Stimulated activated CD4-positive, alpha-beta T cell treated with anti-CD3 and anti-CD28 coated beads, Interleukin-2, amount 100 ng/mL, for 4 hours (primary cell): ENCODE measurements around the gene GRM3.

Experiments
- DNase-seq: peaks from one replicate; pipeline ENCODE4 v3.0.0-alpha.2; 2020; ENCODE audit warnings: low read depth

The GRM3 gene

DNA sequence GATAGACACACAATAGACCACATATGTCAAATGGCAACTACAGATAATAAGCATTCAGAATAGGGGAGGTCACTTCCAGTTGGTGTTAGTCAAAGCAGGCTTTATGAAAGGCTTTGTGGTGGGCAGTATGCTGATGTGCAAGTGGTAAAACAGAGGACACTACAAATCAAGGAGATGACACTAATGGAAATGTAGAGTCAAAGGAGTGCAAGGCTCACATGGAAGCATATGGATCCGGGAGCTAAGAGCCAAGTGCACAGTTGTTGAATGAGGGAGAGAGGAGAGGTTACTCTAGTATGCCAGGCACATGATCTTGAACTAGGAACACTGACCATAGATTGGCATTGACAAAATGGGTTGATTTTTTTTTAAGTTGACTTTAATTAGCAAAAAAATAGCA lies 62.7 kb downstream of the GRM3 start:
- no peak for DNase-seq

DNA sequence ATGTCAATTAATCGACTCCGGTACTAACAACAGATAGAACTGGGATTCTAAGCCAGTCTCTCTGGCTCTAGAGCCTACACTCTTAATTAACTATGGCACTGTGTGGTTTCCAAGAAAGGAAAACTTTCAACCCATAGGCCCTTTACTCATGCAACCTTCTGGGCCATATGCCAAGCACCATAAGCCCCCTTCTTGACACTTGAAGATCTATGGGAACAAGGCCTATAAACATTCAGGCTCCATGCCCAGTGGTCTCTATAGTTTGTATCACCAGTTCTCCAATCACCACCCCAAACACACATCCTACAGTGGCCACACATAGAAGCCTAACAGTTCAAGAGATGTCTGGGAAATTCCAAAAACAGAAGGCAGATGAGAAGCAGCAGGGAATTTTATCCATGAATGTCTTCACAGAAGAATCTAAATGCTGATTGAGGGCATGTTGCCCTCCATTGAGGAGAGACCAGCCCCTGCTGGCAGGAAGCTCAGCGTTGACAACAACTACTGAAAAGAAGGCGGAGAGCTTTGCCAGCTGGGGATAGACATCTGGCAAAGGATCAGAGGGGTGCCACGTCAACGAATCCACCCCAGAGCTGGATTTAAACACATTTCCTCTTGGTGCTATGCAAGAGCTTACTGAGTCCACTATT lies 64.4 kb downstream of the GRM3 start:
- DNase-seq = no peak

DNA sequence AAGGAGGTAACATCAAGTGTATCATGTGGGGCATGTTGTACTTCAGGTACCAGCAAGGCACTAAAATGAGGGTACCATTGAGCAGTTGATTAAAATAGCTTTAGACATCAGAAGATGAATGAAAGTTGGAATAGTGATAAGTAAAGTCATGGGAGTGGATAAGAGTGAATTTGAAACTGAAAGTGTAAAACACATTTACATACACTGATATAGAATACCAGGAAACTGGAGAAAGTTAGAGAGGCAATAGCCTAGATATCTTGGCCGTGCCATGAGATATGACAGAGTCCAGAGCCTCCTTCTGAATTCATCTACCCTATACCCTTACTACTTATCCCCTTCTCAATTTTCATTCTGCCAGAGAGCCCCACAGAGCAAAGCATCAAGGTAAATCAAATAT lies 76.6 kb downstream of the GRM3 start:
- no peak for DNase-seq

DNA sequence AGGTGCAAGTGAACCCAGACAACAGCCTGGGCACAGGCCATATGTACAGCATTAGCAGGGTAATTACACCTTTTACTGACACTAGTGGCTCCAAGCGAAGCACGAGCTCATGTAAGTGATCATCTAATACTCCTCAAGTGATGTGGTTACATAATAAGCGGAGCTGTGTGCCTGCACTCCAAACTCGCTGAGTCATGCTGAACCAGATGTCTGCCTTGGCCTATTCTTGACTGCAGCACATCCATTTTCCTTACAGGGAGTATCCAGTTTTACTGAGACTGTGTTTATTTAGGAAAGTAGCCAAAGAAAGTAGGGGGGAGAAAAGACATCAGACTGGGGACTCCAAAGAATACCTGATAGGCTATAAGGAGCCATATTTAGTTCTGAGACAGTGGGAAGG lies 90.1 kb downstream of the GRM3 start:
- DNase-seq = no peak

DNA sequence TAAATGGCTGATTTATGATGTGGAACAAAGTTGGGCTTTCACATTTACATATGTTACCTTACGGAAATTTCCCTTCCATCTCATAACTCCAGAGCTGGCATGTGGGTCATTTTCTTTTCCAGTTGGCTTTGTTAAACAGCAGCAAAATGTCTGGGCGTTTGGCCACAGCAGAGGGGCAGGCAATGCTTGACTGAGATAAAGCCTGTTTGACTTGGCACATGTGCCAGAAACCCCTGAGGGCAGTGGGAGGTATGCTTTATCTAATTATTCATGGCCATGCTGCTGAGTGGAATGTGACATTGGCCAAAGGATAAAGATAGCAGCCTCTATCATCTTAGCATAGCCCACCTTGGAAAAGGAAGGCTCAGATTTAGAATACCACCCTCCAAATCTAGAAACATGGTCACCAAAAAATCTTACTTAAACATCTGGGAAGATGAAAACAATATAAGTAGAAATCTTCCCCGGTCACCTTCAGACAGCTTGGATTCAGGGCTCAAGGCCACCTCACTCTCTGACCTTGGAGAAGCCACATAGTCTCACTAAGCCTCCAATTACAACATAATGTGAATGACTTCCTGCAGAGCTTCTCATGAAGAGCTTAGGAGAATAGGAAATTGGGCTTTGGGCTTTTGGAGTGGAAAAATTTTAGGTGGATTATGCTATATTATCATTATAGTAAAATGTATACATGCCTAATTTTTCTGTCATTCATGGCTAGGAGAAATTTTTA lies 101.5 kb downstream of the GRM3 start:
- DNase-seq = no peak

DNA sequence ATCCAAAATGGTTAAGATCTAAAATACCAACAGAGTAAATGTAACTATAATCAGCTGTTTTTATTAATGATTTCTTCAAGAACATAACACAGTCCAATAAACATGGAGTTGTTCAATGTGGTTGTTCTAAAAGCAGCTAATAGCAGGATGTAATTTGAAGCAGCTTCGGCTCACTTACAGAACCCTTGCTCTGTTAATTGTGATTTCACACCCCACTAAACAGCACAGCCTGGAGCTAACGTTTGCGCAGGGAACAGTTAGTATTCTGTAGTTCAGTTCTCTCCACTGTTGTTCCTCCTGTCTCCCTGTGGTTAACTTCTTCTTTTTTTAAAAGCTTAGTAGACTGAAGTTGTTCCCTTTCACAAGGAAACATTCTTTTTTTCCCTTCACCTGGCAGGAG lies 104.0 kb downstream of the GRM3 start:
- no peak for DNase-seq

DNA sequence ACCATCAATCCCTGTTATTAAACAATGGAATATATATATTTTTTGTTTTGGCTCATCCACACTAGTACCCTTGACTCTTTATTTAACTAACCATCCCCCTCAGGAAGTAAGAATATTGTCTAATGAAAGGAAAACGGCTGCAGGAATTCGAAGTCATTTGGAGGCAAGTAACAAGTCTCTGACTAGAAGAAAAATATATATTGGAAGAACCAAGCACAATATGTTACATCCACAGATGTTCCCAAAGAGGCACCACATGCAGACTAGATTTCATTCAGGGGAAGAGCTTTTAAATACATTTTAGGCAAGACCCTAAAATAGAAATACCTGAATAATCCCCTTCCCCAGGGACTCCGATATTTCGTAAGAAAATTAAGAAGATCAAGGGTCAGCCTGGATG lies 104.5 kb downstream of the GRM3 start:
- DNase-seq = no peak

DNA sequence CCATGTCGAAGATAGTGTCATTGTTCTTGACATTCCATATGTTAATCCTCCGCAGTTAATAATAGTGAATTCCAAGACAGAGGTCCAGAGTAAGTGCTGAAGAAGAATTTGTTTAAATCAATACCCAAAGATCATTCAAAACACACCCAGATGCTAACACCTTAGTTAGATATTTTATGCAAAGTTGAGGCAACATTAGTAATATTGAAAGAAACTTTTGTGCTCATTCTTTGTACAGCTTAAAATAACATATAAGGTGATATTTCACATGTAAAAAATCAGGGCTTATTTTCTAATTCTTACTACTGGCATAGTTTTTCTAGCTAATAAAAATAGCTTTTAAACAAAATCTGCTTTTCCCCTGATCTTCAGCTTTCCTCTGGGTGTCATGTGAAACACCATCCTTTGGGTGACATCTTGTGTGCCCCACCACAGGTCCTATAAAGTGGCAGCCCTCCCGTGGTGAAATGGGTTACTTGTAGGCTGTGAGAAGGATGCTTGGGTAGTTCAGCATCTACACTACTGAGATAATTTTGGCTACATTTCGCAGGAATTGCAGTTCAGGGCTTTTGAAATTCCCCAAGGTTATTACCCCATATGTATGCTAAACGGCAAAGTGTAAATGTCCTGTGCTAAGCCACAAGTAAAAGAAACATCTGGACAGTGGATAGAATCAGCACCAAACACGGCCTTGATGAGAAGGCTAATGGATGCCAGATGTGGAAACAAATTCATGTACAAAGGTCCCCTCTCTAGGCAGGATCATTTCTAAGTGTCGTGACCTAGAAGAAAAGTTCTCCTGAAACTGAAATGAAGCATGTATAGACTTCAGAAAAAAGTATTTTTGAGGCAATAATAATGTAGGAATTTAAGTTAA lies 105.4 kb downstream of the GRM3 start:
- DNase-seq = no peak

DNA sequence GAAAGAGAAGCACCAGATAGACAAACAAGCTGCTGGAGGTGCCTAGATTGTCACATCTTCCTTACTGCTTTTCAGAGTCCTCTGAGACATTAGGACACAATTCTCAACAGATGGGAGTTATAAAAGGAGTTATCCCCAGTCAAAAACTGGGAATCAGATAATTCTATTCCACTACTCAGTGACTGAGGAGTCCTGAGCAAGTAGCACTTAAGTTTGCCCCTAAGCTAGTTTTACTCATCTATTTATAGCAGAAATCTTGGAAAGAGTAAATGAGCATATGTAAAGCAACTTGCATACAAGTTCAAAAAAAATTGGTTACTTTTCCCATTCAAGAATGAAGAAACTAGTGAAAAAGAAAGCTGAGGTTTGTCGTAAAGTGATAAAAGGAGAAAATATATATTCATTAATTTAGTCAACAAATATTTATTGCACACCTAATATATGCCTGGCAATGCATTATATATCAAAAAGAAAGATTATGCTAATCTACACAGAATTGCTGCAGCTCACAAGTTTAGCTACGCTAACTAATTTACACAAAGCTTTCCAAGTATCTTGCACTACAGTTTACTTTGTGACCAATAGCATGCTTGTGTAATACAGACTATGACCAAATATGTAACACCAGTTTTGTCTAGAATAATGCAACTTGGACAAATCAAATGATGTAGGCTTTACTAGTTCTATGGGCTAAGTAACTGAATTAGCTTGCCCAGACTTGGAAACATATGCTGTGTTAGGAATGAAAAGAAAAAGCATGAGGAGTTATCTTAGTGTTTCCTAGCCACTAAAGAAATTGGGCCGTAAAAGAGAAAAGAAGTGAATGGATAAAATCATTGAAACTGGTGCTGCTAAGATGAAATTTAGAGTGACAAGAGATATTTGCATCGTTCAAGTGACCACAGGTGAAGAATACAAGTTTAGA lies 106.3 kb downstream of the GRM3 start:
- DNase-seq = no peak

DNA sequence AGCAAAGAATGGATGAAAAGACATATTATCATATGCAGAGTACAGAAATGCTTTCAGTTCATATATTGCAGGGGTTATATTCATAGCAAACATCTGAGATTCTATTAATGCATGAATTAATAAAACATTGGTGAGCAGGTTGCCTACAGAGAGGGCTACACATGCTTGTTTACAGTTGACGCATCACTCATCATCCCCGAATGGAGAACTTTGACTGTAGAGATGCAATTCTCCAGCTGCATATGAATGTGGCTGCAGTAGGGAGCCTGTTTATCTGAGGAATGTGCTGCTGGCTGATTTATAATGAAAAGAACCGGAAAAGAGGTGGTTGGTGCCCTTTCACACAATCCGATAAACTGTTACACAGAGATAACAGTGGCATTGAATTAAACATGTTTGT lies 116.5 kb downstream of the GRM3 start:
- no peak for DNase-seq

DNA sequence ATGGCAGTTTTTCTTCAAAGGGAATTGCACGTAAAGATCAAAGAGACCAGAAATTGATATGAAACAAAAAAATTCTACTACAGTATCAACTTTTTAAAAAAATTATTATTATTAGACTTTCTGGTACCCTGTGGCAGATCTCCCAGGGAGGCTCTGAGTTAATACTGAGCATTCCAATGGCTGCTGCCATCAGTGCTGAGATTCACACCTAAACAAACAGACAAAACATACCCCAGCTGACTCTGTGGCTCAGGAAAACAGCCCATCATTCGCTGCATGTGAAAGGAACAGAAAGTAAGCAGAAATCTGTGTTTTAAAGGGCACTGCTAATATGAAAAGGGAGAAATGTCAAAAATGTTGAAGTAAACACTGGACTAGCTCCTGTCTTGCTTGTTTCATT lies 118.4 kb downstream of the GRM3 start:
- no peak for DNase-seq

DNA sequence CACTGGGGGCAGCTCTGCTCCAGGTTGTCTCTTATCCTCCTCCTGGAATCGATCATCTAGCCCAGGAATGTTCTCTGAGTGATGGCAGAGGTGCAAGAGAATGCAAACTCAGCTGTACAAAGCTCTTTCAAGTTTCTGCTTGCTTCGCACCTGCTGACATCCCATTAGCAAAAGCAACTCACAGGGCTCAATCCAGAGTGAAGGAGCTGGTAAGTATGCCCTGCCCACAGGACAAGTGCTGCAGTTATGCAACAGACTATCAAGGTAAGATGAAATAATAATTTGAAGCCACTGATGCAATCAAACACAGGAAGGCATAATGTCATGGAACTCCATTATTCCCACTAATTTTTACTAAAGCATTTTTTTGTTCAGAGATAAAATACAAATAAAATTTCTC lies 122.2 kb downstream of the GRM3 start:
- no peak for DNase-seq

DNA sequence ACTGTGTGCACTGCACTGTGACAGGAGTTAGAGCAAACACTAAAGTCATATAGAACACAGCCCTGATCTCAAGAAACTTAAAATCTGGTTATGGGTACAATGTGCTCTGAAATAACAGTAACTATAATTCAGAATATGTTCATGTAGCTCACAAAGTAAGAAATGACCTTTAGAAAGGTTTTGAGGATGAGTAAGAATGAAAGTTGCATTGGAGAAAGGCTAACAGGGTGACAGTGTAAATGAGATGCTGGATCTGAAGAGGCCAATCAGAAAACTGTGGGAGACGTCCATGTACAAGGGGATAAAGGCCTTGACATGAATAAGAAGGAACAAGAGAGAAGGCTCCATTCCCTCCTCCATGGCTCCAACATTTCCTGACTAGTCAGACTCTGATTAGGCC lies 124.7 kb downstream of the GRM3 start:
- DNase-seq = no peak

DNA sequence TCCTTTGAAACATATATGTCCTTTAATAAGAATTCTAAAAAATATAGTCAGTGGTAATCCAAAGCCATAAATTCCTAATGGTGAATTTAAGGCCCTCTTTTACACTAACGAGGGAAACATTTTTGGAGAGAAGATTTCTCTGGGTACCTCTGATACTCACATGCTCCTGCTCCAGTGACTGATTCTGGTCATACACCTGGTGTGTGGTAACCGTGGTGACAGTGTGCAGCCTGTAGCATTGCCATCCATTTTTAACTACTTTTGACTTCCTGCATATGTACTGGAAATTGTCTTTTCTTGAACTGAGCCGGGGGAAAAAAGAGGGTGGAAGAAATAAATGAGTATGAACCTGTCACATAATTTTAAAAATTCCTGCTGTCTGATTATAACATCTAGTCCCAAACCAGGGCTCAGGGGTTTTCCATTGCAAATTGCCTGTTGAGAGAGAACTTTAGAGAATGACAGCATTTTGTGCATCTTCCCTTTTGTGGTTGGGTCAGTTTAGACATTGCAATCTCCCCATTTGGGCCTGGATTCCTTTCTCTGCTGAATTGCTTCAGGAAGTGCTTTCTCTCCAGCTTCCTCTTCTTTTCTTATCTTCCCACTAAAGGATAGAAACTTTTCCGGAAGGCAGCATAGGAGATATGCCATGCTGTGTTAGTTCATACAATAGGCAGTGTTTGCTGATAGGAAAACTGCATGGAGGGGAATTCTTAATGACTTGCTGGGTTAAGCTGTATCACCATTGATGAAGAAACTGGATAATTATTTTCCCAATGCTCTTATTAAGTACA lies 125.5 kb downstream of the GRM3 start:
- DNase-seq = no peak

DNA sequence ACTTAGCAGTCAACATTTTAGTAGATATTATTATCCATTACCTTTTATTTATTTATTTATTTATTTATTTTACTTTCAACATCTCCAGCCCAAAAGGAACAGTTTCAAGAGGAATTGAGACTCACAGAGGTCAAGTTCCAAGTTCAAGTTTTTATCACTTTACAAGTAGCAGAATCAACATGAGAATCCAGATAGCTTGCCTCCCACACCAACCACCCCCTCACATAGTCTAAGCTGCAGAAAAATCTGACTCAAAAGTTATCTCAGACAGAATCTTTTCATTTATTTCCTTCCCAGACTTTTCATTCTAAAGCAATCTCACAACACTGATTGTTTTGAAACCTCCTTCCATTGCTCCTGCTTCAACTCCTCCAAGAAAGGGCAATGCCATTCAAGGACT lies 129.6 kb downstream of the GRM3 start:
- DNase-seq = no peak

DNA sequence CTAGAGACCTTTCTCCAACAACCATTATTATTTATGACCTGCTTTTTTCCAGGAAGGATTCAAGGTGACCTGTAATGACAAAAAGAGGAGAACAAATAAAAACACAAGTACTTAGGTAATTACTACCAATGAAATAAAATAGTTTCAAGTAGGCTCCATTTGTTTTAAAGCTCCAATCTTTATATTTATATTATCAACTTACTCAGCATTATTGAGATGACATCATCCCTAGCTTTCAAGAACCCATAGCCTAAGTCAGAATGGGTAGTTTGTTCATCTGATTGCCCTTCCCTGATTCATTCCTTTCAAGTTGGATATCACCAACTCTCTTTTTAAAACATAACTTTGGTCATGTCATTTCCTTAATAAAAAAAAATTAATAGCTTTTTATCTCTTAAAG lies 131.5 kb downstream of the GRM3 start:
- no peak for DNase-seq

DNA sequence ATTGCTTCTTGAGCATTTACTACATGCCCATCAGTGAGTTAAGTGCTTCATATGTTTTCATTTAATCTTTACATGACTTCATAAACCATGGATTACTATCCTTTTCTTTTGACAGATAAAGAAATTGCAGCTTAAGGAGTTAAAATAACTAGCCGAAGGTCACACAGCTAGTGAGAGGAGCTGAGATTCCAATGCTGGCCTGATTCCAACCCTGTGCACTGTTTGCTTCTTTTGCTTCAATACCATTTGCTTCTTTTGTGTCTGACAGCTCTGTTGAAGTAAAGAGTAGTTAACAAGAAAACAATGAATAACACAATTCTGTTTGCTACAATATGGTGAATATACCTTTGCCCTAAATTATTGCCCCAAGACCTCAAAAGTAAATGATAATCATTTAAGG lies 132.4 kb downstream of the GRM3 start:
- DNase-seq = no peak

DNA sequence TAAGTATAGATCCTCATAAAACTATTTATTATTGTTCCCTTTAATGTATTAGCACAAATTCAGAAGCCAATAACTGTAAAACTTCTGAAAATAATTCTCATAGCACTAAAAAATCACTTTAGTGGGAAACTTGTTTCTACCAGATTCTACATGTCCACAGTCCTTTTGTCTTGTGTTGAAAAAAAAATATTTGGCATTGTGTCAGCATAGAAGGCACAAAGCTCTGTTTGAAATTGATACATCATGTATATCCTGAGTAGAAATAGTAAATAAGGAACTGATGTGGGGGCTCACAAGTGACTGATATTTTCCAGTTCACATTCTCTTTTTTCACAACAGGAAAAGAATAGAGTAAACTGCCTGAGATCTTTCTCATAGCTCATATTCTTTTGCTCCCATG lies 134.6 kb downstream of the GRM3 start:
- no peak for DNase-seq

DNA sequence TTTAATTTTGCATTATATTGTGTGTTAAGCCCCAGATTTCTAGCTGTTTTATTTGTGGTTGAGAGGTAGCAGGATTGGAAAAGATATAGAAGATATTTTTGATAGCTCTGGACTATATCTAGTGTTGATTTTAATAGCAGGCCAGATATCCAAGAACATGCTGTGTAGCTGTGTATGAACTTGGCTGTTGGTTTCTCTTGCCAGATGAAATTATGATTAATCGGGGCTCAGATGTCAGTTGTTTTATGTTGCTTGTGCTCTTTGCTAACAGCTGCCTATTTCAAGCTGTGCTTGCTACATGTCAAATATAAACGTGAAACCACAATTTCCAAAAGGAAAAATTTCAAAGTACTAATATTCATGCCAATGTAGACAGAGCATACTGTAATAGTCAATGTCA lies 141.1 kb downstream of the GRM3 start:
- DNase-seq = no peak

DNA sequence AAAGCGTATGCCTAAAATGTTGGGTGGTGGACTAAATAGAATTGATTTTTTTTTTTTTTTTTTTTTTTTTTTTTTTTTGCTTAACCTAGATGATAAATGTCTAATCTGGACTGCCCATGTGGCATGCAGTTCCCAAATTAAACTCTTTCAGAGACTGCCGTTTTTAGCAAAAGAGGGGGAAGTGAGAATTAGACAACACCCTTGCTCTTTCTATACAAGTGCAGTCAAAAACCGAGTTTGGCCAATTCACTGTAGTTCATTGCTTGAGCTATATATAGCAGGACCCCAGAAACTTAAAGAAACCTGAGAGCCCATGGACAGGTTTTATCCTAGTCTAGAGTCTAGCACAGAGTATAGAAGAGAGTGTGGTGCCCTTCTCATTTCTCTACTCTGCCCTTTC lies 141.9 kb downstream of the GRM3 start:
- no peak for DNase-seq

DNA sequence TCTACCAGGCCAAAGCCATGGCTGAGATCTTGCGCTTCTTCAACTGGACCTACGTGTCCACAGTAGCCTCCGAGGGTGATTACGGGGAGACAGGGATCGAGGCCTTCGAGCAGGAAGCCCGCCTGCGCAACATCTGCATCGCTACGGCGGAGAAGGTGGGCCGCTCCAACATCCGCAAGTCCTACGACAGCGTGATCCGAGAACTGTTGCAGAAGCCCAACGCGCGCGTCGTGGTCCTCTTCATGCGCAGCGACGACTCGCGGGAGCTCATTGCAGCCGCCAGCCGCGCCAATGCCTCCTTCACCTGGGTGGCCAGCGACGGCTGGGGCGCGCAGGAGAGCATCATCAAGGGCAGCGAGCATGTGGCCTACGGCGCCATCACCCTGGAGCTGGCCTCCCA lies 142.7 kb downstream of the GRM3 start:
- no peak for DNase-seq
